Measurements from ENCODE around the gene TUBB2A.

- TF ChIP-seq CTCF (IDR thresholded peaks at IDR 0.05; ENCODE audit: insufficient read depth, low read depth, low read length) (no peak), EZH2 (IDR thresholded peaks at IDR 0.05; ENCODE audit: insufficient read depth, low read length) (no peak)
Measured at GRCh38 chr6:3199382-3199781, 42.0 kb upstream of the TUBB2A start.

All from astrocyte (in vitro differentiated cells and primary cell).